HUDEP-2 (cell line): ENCODE data around the gene ELFN1.

Source experiments
- DNase-seq, 76 experiments: peaks; one replicate each; lab custom pipeline; 2025; ENCODE audit not compliant: unreplicated experiment in 76 of 76; lab: John Stamatoyannopoulos, UW

The ELFN1 gene

GRCh38 chr7:1675036-1675671 lies 5.1 kb downstream of the ELFN1 start:
- DNase-seq: no peak

- no peak for DNase-seq
Measured at GRCh38 chr7:1675673-1676549, 5.8 kb downstream of the ELFN1 start.

- no peak for DNase-seq
Measured at GRCh38 chr7:1676550-1677078, 6.5 kb downstream of the ELFN1 start.

GRCh38 chr7:1677206-1678080 lies 7.4 kb downstream of the ELFN1 start:
- no peak for DNase-seq

DNA sequence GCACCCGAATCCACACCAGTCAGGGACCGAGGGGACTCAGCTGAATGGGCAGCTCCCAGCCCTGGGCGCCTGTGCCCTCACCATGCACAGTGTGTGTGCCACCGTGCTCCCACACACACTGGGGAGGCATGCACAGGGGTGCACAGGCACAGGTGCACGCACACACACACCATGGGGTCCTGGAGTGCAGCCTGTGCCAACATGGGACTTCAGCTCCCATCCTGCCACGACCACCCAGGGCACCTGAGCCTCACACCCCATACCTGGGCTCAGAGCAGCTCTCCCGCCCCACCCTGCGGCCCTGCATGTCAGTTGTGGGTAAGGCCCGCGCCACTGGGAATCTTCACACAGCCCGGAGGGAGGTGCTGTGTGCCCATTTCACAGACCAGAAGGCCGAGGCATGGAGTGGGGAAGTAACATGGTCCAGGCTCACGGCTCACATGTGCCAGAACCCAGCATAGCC lies 8.0 kb downstream of the ELFN1 start:
- no peak for DNase-seq

GRCh38 chr7:1678571-1679325 lies 8.7 kb downstream of the ELFN1 start:
- no peak for DNase-seq

GRCh38 chr7:1679326-1679965 lies 9.4 kb downstream of the ELFN1 start:
- DNase-seq: no peak

DNA sequence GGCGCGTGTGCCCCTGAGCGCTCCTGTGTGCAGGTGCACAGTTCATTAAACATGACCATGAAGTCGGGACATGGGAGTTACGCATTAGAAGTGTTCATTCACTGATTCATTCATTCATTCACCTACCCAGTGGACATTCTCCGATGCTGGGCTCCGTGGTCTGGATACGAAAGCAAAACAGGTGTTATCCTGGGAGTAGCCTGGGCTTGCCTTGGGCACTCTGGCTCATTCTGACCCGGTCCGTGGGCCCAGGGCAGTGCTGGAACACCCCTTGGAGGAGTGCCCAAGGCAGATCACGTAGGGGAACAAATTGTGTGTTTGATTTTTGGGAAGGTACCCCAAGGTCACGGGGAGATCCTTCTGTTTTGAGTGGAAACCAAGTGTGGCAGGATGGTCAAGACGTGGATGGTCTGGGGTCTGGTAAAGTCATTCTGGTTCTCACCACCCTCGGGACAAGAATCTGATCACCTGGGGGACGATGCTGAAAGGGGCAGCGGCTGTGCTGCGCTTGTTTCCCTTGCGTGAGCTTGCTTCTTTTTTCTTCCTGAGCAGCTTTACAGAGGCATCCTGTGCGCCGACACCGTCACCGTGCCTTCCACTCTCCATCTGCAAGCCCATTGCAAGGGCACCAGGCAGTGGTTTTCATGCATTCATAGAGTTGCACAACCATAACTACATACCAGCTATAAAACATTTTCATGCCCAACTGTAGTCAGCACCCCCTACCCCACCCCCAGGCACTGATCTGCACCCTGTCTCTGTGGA lies 10.1 kb downstream of the ELFN1 start:
- DNase-seq: no peak

DNA sequence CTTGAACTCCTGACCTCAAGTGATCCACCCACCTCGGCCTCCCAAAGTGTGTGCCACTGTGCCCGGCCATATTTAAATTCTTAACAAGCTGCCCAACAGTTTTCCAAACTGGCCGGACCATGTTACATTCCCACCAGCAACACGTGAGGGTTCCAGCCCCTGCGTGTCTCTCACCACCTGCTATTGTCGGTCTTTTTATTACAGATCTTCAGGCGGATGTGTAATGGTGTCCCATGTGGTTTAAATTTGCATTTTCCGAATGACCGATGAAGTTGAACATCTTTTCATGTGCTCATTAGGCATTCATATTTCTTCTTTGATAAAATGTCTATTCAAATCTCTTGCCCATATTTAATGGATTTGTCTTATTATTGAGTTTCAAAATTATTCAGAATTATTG lies 11.5 kb downstream of the ELFN1 start:
- no peak for DNase-seq

GRCh38 chr7:1685000-1685624 lies 15.0 kb downstream of the ELFN1 start:
- no peak for DNase-seq

DNA sequence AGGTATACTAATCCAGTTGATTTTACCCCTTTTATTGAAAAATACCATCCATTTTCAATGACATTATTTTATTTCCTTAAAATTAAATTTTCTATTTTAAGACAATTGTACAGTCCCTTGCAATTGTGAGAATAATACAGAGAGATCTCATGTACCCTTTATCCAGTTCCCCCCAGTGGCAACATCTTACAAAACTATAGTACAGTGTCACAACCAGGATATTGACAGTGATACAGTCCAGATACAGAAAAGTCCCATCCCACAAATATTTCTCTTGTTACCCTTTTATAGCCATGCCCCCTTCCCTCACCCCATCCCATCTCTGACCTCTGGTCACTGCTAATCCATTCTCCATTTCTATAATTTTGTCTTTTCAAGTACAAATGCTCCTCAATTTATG lies 18.5 kb downstream of the ELFN1 start:
- DNase-seq: no peak

DNA sequence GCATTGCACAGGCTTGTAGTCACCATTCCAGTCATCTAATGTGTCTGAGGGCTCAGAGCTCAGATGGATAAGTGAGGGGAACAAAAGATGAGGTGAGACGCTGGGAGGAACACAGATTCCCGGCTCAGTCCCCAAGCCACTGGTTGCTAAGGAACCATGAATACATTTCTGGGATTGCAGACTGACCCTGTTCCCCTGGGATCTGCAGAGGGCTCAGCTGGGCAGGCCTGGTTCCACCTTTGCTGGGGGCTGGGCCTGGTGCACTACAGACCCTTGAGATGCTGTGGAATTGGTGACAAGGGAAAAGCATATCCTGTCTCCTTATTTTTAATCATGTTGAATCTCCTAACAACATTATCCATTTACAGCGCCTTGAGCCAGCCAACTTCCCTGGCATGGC lies 19.2 kb downstream of the ELFN1 start:
- DNase-seq: no peak

DNA sequence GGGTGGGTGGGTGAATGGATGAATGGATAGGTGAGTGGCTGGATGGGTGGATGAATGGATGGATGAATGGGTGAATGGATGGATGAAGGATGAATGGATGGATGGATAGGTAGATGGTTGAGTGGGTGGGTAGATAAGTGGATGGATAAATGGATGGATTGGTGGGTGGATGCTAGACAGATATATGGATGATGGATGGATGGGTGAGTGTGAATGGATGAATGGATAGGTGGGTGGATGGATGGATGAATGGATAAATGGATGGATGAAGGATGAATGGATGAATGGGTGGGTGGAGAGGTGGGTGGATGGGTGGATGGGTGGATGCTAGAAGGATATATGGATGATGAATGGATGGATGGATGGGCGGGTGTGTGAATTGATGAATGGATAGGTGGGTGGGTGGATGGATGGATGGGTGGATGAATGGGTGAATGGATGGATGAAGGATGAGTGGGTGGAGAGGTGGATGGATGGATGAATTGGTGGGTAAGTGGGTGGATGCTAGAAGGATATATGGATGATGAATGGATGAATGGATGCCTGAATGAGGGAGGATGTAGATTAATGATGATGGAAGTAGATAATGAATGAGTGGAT lies 20.4 kb downstream of the ELFN1 start:
- DNase-seq: no peak

DNA sequence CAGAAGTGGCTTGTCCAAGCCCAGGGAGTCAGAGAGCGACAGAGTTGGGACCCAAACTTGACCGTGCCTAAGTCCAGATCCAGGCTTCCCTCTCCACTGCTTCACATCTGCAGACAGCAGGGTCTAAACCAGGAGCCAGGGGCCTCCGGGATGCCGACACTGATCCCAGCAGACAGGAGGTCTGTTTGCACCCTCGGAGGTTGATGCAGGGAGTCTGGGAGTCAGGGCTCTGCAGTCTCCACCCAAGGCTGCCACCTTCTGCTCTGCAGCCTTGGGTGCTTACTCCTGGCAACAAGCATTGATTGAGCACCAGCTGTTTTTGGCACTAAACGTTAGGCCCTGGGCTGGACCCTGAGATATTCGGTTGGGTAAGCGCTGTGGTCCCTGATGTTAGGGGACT lies 21.0 kb downstream of the ELFN1 start:
- DNase-seq: no peak

- no peak for DNase-seq
Measured at GRCh38 chr7:1691601-1692514, 21.8 kb downstream of the ELFN1 start.

- no peak for DNase-seq
Measured at GRCh38 chr7:1692515-1693418, 22.7 kb downstream of the ELFN1 start.
